LNCaP clone FGC (cell line): Measurements from ENCODE around the gene STK32B.
"Not testable (repeated sequence)": the region's sequence is repeated elsewhere in the genome, so short reads cannot be mapped to it uniquely, and the experiment has no call there.

Experiments used
- DNase-seq: peaks from one replicate; pipeline ENCODE4 v3.0.0-alpha.2; 2011; ENCODE audit warnings: low read depth
- H3K4me3 ChIP-seq: 2 replicates; pipeline ENCODE4 v1.5.1; 2011; ENCODE audit warnings: mild to moderate bottlenecking, low read depth, low read length, control low read depth
- TF ChIP-seq, protein P1 (sequence below): IDR thresholded peaks from 2 replicates; pipeline ENCODE4 v1.5.1; 2012; ENCODE audit warnings: mild to moderate bottlenecking; ENCODE audit not compliant: control insufficient read depth, insufficient read depth; ENCODE audit errors: extremely low read depth

Gene STK32B

DNA sequence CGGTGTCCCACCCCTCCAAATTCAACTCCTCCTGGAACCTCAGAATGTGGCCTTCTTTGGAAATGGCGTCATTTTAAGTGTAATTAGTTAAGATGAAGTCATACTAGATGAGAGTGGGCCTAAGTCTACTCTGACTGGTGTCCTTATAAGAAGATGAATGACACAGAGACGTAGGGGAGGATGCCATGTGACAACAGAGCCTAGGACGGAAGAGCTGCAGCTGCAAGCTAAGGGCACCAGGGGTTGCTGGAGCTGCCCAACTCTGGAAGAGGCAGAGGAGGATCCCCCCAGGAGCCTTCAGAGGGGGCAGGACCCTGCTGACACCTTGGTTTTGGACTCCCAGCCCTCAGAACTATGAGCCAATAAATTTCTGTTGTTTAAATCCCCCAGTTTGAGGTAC, 115.1 kb downstream of the STK32B start:
- no peak overlapping the region for H3K4me3 ChIP-seq
- TF ChIP-seq, protein P1, sequence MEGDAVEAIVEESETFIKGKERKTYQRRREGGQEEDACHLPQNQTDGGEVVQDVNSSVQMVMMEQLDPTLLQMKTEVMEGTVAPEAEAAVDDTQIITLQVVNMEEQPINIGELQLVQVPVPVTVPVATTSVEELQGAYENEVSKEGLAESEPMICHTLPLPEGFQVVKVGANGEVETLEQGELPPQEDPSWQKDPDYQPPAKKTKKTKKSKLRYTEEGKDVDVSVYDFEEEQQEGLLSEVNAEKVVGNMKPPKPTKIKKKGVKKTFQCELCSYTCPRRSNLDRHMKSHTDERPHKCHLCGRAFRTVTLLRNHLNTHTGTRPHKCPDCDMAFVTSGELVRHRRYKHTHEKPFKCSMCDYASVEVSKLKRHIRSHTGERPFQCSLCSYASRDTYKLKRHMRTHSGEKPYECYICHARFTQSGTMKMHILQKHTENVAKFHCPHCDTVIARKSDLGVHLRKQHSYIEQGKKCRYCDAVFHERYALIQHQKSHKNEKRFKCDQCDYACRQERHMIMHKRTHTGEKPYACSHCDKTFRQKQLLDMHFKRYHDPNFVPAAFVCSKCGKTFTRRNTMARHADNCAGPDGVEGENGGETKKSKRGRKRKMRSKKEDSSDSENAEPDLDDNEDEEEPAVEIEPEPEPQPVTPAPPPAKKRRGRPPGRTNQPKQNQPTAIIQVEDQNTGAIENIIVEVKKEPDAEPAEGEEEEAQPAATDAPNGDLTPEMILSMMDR = no peak
- no peak for DNase-seq

DNA sequence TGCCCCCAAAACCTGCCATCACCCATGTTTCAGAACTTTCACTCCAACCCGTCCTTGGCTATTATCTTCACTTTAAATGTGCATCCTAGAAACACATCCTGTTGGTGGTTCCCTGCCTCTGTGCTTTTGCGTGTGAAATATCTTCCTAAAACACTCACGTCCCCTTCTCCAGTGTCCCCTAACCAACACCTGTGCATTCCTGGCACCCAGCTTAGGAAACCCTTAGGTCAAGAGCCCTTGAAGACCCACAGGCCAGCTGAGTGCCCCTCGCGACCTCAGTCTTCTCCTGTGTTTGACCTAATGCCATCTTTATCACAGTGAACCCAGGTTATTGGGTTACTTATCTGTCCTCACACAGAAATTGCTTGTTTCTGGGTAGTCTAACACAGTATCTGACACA, 117.6 kb downstream of the STK32B start:
- no peak overlapping the region for H3K4me3 ChIP-seq
- DNase-seq = no peak
- TF ChIP-seq, protein P1 = no peak

DNA sequence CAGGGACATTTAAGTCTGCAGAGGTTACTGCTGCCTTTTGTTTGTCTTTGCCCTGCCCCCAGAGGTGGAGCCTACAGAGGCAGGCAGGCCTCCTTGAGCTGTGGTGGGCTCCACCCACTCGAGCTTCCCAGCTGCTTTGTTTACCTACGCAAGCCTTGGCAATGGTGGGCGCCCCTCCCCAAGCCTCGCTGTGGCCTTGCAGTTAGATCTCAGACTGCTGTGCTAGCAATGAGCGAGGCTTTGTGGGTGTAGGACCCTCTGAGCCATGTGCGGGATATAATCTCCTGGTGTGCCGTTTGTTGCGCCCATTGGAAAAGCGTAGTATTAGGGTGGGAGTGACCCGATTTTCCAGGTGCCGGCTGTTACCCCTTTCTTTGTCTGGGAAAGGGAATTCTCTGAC, 124.6 kb downstream of the STK32B start:
- DNase-seq, H3K4me3 ChIP-seq: not testable (repeated sequence)

DNA sequence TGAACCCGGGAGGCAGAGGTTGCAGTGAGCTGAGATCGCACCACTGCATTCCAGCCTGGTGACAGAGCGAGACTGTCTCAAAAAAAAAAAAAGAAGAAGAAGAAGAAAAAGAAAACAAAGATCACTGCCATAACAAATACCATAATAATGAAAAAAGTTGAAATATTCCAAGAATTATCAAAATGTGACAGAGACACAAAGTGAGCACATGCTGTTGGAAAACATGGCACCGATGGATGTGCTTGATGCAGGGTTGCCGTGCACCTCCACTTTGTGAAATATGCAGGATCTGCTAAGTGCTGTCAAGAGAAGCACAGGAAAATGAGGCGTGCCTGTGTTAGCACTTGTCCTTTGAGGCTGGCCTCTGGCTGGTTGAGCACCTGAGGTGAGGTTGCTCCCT, 133.3 kb downstream of the STK32B start:
- TF ChIP-seq, protein P1 = no peak
- H3K4me3 ChIP-seq = no peak overlapping the region
- no peak for DNase-seq

DNA sequence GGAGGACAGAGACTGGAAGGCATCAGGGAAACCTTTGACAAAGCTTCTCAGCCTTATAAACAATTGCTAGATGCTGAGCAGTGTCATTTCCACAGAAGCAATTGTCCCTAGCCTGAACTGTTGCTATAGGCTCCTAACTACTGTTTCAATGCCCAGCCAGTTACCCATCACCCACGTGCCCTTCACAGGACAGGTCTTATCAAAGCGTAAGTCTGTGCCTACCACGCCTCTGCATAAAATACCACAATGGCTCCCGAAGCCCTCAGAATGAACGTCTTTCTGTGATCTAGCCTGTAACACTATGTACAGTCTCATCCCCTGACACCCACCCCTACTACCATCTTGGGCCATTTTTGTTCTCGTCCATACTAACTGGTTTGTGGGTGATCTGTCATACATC, 134.3 kb downstream of the STK32B start:
- TF ChIP-seq, protein P1 = no peak
- no peak for DNase-seq
- no peak overlapping the region for H3K4me3 ChIP-seq

DNA sequence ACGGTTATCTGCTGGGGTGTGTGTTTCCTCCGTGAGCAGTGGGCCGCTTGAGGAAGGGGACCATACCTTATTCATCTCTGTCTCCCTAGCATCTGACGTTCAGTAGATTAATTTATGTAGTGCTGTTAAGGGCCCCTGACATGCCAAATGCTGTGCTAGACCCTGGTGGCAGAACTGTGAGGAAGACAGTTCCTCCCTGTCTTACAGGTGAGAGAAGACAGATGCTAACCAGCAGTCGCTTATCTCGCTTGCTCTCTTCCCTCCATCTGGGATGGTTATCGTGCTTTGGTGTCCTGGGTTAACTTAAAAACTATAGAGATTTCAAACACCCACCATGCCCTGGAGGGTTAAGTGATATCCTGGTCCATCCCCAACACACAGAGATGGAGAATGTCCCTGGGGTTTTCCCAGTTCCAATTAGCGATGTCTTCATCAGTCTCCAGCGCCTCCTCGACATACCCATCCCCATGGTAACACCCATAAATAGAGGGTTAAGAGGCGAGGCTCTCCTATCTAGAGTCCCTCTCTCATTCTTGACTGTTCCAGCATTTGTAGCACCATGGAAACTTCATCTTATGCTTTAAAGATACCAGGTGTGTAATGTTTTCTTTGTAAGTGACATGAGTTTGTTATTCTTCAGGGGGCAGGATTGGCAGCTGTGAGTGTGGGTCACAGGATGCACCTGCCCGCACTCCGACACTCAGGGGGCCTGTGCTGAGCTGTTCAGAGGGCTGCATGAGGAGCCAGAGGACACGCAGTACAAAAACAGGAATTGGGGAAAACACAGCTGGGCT, 135.2 kb downstream of the STK32B start:
- H3K4me3 ChIP-seq = no peak overlapping the region
- TF ChIP-seq, protein P1 = no peak
- no peak for DNase-seq

DNA sequence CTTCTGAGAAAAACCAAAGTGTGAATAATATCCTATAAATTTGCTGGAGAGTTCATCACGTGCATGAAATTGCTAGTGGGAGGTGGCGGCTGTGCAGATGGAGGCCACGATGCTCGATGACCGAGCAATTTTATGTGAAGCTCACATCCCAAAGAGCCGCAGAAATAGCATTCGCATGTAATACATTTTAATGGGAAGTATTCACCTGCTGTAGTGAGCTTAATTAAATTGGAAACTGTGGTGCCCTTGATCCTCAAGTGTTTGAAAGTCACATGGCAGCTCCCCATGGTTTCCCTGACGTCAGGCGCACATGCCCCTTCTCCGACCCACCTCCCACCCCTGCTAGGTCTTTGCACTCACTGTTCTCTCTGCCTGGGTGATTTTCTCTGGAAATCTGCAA, 136.8 kb downstream of the STK32B start:
- no peak overlapping the region for H3K4me3 ChIP-seq
- TF ChIP-seq, protein P1 = no peak
- DNase-seq = no peak
